Dendritic cell treated with granulocyte-macrophage colony-stimulating factor and Interleukin-4, amounts not matched to agents 40 ng/mL and 50 ng/mL, for 4 days (primary cell): ENCODE results near the gene SPAG4.

Source experiments
- H3K27ac Mint-ChIP-seq: one replicate; pipeline ENCODE4 v1.8.0; 2022; ENCODE audit warnings: mild to moderate bottlenecking, mixed read lengths
- H3K27me3 Mint-ChIP-seq: one replicate; pipeline ENCODE4 v1.8.0; 2022; ENCODE audit warnings: mild to moderate bottlenecking, mixed read lengths
- H3K36me3 Mint-ChIP-seq: one replicate; pipeline ENCODE4 v1.8.0; 2022; ENCODE audit warnings: low read depth, mixed read lengths
- H3K4me1 Mint-ChIP-seq: one replicate; pipeline ENCODE4 v1.8.0; 2022; ENCODE audit warnings: low read depth, mixed read lengths
- H3K4me3 Mint-ChIP-seq: one replicate; pipeline ENCODE4 v1.8.0; 2022; ENCODE audit warnings: mild to moderate bottlenecking, moderate library complexity, mixed read lengths
- H3K9me3 Mint-ChIP-seq: one replicate; pipeline ENCODE4 v1.8.0; 2022; ENCODE audit warnings: mixed read lengths
- intact Hi-C: fragments of 100-400 bp; cut with micrococcal nuclease; formaldehyde crosslinking; loops from one replicate; pipeline ENCODE4 v1.15.0; 2022

SPAG4 gene

GRCh38 chr20:35621560-35621946 lies 5.9 kb downstream of the SPAG4 start:
- H3K27ac Mint-ChIP-seq, result no peak overlapping the region

DNA sequence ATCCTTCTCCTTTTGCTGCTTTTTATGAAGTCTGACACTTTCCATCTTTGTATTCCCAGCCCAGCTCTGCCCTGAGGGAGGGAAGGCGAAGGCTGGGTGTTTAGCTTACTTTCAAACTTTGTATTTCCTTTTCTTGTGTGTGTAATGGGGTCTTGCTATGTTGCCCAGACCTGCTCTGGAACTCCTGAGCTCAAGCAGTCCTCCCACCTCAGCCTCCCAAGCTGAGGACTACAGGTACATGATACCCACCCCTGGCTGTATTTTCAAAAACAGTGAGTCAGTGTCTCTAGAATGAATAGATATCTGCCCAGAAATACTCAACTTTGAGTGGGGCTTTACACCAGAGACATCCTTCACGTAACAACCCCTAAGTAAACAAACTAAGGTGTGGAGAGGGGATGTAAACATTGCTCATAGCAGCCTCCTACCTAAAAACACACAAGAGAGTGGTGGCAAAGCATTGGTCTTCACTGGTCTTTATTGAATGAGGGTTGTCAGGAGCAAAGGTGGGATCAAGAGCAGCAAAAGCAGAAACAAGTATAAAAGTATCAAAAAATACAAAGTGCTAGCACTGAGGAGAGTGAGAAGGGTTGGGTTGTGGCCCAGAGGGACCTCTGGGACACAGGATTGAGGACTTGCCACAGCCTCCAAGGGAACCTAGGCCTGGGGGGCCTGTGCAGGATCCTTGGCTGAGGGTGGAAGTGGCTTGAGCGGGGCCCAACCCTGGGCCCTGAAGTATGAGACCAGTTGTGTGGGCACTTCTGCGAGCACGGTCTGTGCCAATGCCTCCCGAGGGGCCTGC lies 10.2 kb downstream of the SPAG4 start:
- H3K36me3 Mint-ChIP-seq, result peaks cover 68% of the 10 kb centered on the region
- H3K27ac Mint-ChIP-seq, result no peak overlapping the region
- H3K4me3 Mint-ChIP-seq, result no peak overlapping the region

More at GRCh38 chr20:35621560-35621946, 5.9 kb downstream of the SPAG4 start:
- Mint-ChIP-seq H3K36me3 (peaks cover 30% of the 10 kb centered on the region), H3K9me3 (no peaks in the 10 kb centered on the region), H3K27me3 (peaks cover 42% of the 10 kb centered on the region), H3K4me3 (no peak overlapping the region), H3K4me1 (peaks cover 32% of the 10 kb centered on the region)
- intact Hi-C loops, result no loop called here

GRCh38 chr20:35626386-35627001 lies 10.9 kb downstream of the SPAG4 start:
- no peaks in the 10 kb centered on the region for H3K4me1 Mint-ChIP-seq
- no peaks in the 10 kb centered on the region for H3K27me3 Mint-ChIP-seq
- peaks cover 75% of the 10 kb centered on the region for H3K36me3 Mint-ChIP-seq
- H3K4me3 Mint-ChIP-seq, result no peak overlapping the region
- no peak overlapping the region for H3K27ac Mint-ChIP-seq
- H3K9me3 Mint-ChIP-seq, result no peaks in the 10 kb centered on the region
- intact Hi-C loops, result no loop called here

More for the DNA sequence above, 10.2 kb downstream of the SPAG4 start:
- no peaks in the 10 kb centered on the region for H3K4me1 Mint-ChIP-seq
- peaks cover 2% of the 10 kb centered on the region for H3K27me3 Mint-ChIP-seq
- no peaks in the 10 kb centered on the region for H3K9me3 Mint-ChIP-seq
- intact Hi-C loops, result no loop called here

GRCh38 chr20:35627121-35627520 lies 11.5 kb downstream of the SPAG4 start:
- Mint-ChIP-seq H3K27ac (no peak overlapping the region), H3K27me3 (no peaks in the 10 kb centered on the region), H3K9me3 (no peaks in the 10 kb centered on the region), H3K36me3 (peaks cover 82% of the 10 kb centered on the region), H3K4me1 (no peaks in the 10 kb centered on the region), H3K4me3 (no peak overlapping the region)
- intact Hi-C loops, result no loop called here

DNA sequence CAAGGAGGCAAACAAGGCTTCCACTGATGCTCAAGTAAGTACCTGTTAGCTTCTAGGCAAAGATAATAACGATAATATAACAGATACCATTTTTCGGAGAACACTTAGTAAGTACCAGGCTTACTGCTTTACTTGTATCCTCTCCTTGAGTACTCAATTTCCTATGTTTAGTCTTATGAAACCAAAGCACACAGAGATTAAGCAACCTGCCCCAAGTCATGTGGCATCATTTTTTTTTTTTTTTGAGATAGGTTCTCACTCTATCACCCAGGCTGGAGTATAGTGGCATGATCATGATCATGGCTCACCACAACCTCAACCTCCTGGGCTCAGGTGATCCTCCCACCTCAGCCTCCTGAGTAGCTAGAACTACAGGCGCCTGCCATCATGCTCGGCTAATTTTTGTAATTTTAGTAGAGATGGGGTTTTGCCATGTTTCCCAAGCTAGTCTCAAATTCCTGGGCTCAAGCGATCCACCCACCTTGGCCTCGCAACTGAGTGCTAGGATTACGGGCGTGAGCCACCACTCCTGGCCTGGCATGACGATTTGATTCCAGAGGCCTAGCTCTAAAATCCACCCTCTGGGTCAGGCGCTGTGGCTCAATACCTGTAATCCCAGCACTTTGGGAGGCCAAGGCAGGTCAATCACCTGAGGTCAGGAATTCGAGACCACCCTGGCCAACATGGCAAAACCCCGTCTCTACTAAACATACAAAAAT lies 14.0 kb downstream of the SPAG4 start:
- intact Hi-C loops, result no loop called here
- Mint-ChIP-seq H3K36me3 (peaks cover 91% of the 10 kb centered on the region), H3K4me3 (no peak overlapping the region), H3K9me3 (no peaks in the 10 kb centered on the region), H3K27me3 (no peaks in the 10 kb centered on the region), H3K27ac (no peak overlapping the region), H3K4me1 (peaks cover 2% of the 10 kb centered on the region)

DNA sequence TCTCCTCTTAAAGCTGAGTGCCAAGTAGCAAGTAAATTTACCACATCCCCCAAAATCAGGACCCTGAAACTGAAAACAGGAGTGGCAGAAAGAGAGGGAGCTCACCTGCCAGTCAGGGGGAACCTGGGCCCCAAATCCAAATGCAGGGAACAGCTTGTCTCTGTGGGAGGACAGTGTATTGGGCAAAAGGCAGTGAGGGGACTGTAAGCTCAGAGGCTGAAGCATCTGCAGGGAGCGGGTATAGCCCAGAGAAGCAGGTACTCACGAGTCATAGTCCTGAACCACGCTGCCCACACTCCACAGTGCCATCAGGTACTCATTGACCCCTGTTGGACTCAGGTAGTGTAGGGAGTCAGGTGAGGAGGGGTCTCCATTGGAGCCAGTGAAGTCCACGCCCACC lies 15.0 kb downstream of the SPAG4 start:
- intact Hi-C loops, result no loop called here
- Mint-ChIP-seq H3K36me3 (peaks cover 80% of the 10 kb centered on the region), H3K4me1 (peaks cover 12% of the 10 kb centered on the region)

GRCh38 chr20:35632539-35633115 lies 17.0 kb downstream of the SPAG4 start:
- Mint-ChIP-seq H3K4me1 (peaks cover 19% of the 10 kb centered on the region), H3K27me3 (no peaks in the 10 kb centered on the region), H3K36me3 (peaks cover 60% of the 10 kb centered on the region), H3K4me3 (no peak overlapping the region), H3K9me3 (no peaks in the 10 kb centered on the region), H3K27ac (no peak overlapping the region)
- intact Hi-C loops, result no loop called here

More for the DNA sequence above, 15.0 kb downstream of the SPAG4 start:
- Mint-ChIP-seq H3K27me3 (no peaks in the 10 kb centered on the region), H3K4me3 (no peak overlapping the region), H3K27ac (no peak overlapping the region), H3K9me3 (no peaks in the 10 kb centered on the region)

- no peak overlapping the region for H3K4me3 Mint-ChIP-seq
- H3K9me3 Mint-ChIP-seq, result no peaks in the 10 kb centered on the region
- intact Hi-C loops, result no loop called here
- H3K36me3 Mint-ChIP-seq, result peaks cover 30% of the 10 kb centered on the region
- H3K4me1 Mint-ChIP-seq, result peaks cover 24% of the 10 kb centered on the region
- no peaks in the 10 kb centered on the region for H3K27me3 Mint-ChIP-seq
- H3K27ac Mint-ChIP-seq, result no peak overlapping the region
These were observed 20.0 kb downstream of the SPAG4 start for GRCh38 chr20:35635652-35636051.

- H3K4me1 Mint-ChIP-seq, result peaks cover 24% of the 10 kb centered on the region
- H3K27me3 Mint-ChIP-seq, result no peaks in the 10 kb centered on the region
- peaks cover 25% of the 10 kb centered on the region for H3K36me3 Mint-ChIP-seq
- intact Hi-C loops, result no loop called here
- no peak overlapping the region for H3K27ac Mint-ChIP-seq
- no peaks in the 10 kb centered on the region for H3K9me3 Mint-ChIP-seq
- H3K4me3 Mint-ChIP-seq, result no peak overlapping the region
These were observed 20.5 kb downstream of the SPAG4 start for GRCh38 chr20:35636095-35636494.

- no peaks in the 10 kb centered on the region for H3K27me3 Mint-ChIP-seq
- peaks cover 21% of the 10 kb centered on the region for H3K36me3 Mint-ChIP-seq
- no peaks in the 10 kb centered on the region for H3K9me3 Mint-ChIP-seq
- H3K4me3 Mint-ChIP-seq, result no peak overlapping the region
- H3K4me1 Mint-ChIP-seq, result peaks cover 24% of the 10 kb centered on the region
- peak overlapping the region; percentile 42 for H3K27ac Mint-ChIP-seq
- intact Hi-C loops, result no loop called here
These were observed 21.6 kb downstream of the SPAG4 start for GRCh38 chr20:35637276-35637675.

DNA sequence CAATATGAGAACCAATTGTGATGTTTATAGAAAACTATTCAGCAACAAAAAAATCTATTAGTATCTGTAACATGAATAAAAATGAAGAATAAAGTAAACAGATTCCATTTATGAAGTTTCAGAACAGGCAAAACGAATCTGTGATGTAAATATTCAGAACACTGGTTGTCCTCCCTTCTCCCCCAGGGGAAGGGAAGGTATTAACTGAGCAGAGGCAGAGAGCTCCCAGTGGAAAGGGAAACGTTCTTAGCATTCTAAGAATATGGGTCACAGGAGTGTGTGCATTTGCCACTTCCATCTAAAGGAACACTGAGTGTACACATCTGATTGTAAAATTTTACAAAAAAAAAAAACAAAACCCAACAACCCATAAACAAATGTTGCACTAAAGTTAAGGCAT lies 23.1 kb downstream of the SPAG4 start:
- H3K4me1 Mint-ChIP-seq, result peaks cover 24% of the 10 kb centered on the region
- H3K36me3 Mint-ChIP-seq, result peaks cover 16% of the 10 kb centered on the region
- intact Hi-C loops, result no loop called here
- H3K4me3 Mint-ChIP-seq, result no peak overlapping the region
- no peaks in the 10 kb centered on the region for H3K27me3 Mint-ChIP-seq
- H3K27ac Mint-ChIP-seq, result no peak overlapping the region
- H3K9me3 Mint-ChIP-seq, result no peaks in the 10 kb centered on the region

DNA sequence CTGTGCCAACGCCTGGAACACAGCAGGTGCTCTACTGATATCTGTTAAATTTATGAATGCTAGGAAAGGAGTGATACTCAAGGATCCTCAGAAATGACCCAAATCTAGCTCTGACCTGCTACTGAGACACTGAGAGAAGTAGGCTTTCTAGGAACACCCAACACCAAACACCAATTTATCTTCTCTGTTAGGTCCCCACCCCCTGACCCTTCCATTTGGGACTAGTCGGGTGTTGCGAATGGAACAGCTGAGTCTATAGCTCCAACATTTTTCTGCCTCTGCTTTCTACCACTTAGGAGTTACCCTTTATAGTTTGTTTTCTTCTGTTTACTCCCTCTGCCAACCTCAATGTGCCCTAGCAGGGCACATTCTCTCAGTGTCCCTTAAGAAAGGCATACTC lies 25.1 kb downstream of the SPAG4 start:
- Mint-ChIP-seq H3K4me1 (peaks cover 11% of the 10 kb centered on the region), H3K27me3 (no peaks in the 10 kb centered on the region), H3K9me3 (no peaks in the 10 kb centered on the region), H3K27ac (no peak overlapping the region), H3K4me3 (no peak overlapping the region), H3K36me3 (peaks cover 28% of the 10 kb centered on the region)
- intact Hi-C loops, result no loop called here

- H3K4me3 Mint-ChIP-seq, result no peak overlapping the region
- H3K27ac Mint-ChIP-seq, result no peak overlapping the region
- intact Hi-C loops, result no loop called here
- H3K9me3 Mint-ChIP-seq, result no peaks in the 10 kb centered on the region
- H3K36me3 Mint-ChIP-seq, result peaks cover 30% of the 10 kb centered on the region
- H3K4me1 Mint-ChIP-seq, result peaks cover 5% of the 10 kb centered on the region
- H3K27me3 Mint-ChIP-seq, result no peaks in the 10 kb centered on the region
These were observed 26.1 kb downstream of the SPAG4 start for GRCh38 chr20:35641743-35642142.

GRCh38 chr20:35643045-35643444 lies 27.4 kb downstream of the SPAG4 start:
- Mint-ChIP-seq H3K27me3 (no peaks in the 10 kb centered on the region), H3K9me3 (no peaks in the 10 kb centered on the region), H3K4me1 (peaks cover 5% of the 10 kb centered on the region), H3K36me3 (peaks cover 38% of the 10 kb centered on the region), H3K4me3 (no peak overlapping the region), H3K27ac (no peak overlapping the region)
- intact Hi-C loops, result no loop called here
